Upper lobe of left lung (tissue), 4 donors: ENCODE results near the gene ADAMTS3.

Experiments
- POLR2A ChIP-seq, 4 donors: fragments of 450-650 bp; IDR thresholded peaks; one replicate each; pipeline ENCODE4 v1.5.1; 2016 to 2017; ENCODE audit warnings: antibody characterized with exemption in 4 of 4, mild to moderate bottlenecking in 2 of 4
- TF ChIP-seq, protein P1 (sequence below), 6 experiments: fragments of 450-650 bp in 4 of 6; fragments of 200-600 bp in 2 of 6; sonication (generic) in 2 of 6; IDR thresholded peaks; one replicate each; pipeline ENCODE4 v1.5.1; 2016 to 2019; ENCODE audit warnings: antibody characterized with exemption in 6 of 6

DNA sequence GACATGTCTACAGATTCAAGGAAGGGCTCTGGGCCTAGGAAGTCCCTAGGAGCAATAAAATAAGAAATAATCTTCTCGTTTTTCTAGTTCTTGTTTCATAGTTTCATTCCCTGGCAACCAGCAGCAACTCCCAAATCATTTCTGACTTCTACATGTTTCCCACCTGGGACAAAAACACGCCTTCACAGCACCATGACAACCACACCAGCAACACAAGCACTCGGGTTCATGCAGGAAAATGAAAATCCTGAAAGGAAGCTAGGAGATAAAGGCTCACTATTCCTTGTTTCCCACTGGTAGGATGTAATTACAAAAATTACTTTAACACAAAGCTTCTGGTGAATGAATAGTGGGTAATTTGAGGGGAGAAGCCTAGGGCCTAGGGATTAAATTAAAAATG lies 158.9 kb downstream of the ADAMTS3 start:
- TF ChIP-seq, protein P1, sequence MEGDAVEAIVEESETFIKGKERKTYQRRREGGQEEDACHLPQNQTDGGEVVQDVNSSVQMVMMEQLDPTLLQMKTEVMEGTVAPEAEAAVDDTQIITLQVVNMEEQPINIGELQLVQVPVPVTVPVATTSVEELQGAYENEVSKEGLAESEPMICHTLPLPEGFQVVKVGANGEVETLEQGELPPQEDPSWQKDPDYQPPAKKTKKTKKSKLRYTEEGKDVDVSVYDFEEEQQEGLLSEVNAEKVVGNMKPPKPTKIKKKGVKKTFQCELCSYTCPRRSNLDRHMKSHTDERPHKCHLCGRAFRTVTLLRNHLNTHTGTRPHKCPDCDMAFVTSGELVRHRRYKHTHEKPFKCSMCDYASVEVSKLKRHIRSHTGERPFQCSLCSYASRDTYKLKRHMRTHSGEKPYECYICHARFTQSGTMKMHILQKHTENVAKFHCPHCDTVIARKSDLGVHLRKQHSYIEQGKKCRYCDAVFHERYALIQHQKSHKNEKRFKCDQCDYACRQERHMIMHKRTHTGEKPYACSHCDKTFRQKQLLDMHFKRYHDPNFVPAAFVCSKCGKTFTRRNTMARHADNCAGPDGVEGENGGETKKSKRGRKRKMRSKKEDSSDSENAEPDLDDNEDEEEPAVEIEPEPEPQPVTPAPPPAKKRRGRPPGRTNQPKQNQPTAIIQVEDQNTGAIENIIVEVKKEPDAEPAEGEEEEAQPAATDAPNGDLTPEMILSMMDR (IDR thresholded peaks at IDR 0.05) = no peak
- TF ChIP-seq POLR2A (IDR thresholded peaks at IDR 0.05) = no peak
